ELF-1 (cell line): ENCODE data around the gene AQP5.

Experiments used
- DNase-seq: peaks from one replicate; pipeline ENCODE4 v3.0.0-alpha.2; 2016; ENCODE audit warnings: low read depth, low spot score

AQP5 gene

DNA sequence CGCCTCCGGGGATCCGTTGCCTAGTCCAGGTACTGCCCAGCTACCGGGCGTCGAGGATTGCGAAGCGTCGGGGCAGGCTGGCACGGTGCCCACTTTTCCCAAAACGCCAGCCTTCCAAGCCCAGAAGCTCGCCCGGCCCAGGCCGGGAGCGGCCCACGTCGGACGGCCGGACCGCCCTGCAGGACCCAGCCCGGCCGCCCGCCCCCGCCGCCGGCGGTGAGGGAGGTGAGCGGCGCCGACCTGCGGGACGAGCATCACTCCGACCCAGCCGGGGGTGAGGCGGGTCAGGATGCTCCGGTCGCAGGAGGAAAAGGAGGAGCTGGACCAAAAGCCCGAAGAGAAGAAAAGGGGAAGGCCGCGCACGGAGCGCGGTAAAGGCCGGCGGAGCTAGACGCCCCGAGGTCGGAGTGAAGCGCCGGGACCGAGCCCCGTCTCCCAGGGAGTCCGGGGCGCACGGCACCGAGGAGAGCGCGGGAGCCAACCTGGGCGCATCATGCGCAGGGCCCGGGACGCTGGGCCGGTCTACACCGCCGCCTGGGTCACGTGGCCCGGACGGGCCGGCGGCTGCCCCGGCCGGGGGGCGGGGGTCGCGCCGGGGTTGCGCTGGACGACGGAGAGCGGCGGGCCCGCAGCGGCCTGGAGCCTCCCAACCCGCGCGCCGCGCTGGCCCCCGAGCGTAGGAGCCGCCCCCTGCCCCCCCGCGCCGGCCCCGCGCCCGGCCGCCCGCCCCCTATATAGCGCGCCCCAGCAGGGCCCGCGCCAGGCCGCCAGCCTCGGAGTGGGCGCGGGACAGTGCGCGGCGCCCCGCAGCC lies at the start of gene AQP5:
AQP5 (plus strand) TSS at position 762 of the 812 bp plus-strand sequence. CDS start 146 bp downstream, outside the sequence.
- no peak for DNase-seq

DNA sequence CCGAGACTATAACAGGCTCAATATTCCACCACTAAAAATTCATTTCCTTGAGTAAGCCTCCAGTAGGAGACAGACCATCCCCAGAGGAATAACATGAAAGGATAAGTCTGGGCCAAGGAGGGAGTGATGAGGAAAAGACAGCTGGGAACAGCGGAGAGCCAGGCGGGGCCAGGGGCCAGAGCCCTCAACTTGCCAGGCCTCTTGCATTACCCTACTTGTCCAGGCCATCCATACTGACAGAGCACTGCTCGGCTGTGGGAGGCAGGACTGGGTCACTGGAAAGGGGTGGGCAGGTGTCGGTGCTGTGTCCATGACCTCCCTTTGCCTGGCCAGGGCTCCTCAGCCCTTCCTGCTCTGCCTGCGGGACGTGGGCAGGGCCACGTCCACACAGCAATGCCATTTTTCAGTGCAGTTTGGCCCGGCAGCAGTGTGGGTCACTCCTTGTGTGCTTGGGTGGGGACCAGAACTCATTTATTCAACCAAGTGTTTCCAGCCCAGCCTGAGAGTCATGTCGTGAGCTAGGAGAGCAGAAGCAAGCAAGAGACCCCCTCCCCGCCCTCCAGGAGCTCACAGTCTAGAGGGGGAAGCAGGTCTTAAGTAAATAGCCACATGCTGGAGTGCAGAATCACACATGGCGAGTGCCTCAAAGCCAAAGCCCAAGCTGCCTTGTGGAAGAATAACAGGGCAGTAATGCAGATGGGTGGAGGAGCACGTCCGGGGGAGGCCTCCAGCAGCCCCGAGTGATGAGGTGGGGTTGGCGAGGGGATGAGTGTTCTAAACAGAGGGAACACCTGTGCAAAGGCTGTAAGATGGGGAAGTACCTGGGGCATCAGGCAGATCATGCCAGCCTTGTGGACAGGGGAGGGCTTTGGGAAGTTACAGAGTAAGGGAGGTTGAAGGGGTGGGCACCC lies 49.1 kb upstream of the AQP5 start:
- DNase-seq = no peak

DNA sequence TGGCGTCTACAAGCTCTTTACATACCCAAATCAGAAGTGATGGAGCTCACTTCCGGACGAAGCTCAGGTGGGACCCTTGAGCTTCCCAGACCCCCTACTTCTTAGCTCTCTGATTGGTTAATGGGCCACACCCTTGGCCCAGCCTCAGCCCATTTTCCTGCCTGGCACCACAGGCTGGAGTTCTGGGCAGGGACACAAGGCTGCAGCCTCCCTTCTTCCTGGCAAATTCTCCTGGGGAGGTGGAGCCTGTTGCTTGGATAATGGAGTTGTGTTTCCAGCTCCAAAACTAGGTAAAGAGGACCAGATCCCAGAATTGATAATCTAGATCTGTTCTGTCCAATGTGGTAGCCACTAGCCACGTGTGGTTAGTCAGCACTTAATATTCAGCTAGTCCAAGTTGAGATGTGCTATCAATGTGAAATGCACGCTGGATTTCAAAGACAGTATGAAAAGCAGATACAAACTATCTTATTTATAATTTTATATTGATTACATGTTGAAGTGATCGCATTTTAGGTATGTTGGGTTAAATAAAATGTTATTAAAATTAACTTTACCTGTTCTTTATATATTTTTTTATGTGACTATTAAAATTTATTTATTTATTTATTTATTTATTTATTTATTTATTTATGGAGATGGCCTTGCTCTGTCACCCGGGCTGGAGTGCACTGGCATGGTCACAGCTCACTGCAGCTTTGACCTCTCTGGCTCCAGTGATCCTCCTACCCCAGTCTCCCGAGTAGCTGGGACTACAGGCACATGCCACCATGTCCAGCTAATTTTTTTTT lies 45.3 kb upstream of the AQP5 start:
- DNase-seq = no peak

DNA sequence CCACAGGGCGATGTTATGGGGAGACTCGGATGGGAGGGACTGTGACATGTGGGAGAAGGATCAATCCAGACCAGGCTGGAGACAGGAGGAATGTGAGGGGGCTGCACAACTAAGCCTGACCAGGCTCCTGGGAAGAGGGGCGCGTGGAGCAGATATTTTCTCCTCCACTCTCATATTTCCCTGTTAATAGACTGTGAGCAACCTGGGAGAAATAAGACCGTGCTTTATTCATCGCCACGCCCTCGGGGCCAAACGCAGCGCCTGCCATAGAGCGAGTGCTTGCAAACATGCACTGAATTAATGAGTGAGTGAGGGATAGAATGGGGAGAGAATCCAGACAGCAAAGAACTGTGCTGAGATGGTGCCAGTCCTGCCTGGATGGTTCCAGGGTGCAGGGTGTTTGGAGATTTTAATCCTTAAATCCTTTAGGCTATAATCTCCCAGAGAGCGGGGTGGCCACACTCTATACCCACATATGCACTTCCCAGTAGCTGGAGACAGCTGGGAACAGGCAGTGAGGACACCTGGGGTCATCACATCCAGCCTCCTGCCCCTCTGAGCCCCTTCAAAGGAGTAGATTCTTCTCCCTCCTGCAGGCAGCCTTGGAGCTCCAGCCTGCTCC lies 44.4 kb upstream of the AQP5 start:
- DNase-seq = no peak

DNA sequence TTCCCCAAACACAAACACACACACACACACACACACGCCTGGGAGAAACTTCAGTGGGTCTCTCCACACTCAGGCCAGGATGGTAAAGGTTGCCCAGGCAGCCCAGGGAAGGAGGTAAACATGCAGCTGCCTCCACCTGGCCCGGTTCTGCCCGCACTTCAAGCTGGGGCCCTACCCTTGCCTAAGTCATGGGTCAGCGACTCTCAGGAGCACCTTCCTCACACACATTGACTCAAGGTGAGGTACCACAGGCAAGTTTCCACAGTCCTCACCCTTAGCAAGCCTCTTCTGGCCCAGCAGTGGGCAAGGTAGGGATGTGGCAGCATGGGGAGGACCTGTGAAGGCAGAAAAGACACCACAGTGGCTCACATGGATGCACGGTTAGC lies 43.9 kb upstream of the AQP5 start:
- no peak for DNase-seq

DNA sequence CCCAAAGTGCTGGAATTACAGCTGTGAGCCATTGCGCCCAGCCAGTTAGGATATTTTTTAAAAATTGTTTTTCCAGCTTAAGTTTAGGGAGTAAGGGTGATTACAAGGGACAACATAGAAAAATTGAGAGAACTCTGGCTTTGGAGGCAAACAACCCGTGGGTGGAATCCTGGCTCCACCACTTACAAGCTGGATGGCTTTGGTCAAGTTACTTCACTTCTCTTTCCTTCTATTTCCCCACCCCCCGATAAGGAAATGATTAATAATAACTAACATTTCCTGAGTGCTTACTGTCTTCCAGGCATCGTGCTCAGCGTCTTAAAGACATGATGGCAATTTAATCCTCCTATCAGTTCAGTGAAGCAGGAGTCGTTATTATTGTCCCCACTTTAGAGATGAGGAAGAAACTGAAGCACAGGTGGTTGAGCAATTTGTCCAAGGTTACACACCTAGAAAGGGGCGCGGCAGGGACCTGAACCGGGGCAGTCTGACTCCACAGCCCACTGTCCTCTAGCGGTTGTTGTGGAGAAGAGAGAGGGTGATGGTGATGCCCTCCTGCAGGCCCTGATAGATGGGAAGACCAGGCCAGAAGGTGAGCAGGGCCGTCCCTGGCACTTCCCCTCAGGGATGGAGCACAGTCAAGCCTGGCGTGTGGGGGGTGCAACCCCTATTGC lies 41.3 kb upstream of the AQP5 start:
- no peak for DNase-seq

DNA sequence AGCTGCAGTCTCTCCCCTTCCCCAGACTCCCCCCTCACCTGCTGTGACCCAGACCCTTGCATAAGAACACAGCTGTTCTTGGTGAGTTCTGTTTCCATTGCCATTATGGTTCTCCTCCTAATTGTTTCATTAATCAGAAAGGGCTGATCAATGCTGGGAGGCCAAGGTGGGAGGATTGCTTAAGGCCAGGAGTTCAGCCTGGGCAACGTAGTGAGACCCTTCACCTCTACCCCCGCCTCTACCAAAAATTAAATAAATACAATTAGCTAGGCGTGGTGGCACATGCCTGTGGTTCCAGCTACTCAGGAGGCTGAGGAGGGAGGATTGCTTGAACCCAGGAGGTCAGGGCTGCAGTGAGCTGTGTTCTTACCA lies 40.8 kb upstream of the AQP5 start:
- no peak for DNase-seq

DNA sequence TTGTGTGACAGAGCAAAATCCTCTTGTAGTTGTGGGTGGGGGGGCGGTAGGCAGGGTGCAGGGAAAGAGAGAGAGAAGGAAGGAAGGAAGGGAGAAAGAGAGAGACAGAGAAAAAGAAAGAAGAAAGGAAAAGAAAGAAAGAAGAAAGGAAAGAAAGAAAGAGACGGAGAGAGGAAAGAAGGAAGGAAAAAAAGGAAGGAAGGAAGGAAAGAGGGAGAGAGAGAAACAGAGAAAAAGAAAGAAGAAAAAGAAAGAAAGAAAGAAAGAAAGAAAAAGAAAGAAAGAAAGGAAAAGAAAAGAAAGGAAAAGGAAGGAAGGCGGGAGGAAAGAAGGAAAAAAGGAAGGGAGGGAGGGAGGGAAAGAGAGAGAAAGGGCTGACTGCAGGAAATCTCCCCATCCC lies 40.4 kb upstream of the AQP5 start:
- DNase-seq = no peak

DNA sequence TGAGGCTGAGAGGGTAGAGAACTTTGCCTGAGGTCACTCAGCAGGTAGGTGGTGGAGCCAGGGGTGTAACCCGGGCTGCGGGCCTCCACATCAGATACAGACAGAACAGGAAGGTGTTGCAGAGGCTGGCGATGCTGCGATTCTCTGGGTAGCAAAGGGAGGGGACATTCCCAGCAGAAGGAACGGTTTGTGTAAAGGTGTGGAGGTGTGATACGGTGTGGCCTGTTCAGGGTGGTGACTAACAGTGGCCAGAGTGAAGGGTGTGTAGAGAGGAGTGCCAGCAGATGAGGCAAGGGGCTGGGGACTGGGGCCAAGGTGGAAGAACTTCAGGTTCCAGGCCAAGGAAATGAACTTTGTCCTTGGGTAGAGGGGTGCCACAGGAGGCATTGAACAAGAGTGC lies 39.7 kb upstream of the AQP5 start:
- DNase-seq = no peak

DNA sequence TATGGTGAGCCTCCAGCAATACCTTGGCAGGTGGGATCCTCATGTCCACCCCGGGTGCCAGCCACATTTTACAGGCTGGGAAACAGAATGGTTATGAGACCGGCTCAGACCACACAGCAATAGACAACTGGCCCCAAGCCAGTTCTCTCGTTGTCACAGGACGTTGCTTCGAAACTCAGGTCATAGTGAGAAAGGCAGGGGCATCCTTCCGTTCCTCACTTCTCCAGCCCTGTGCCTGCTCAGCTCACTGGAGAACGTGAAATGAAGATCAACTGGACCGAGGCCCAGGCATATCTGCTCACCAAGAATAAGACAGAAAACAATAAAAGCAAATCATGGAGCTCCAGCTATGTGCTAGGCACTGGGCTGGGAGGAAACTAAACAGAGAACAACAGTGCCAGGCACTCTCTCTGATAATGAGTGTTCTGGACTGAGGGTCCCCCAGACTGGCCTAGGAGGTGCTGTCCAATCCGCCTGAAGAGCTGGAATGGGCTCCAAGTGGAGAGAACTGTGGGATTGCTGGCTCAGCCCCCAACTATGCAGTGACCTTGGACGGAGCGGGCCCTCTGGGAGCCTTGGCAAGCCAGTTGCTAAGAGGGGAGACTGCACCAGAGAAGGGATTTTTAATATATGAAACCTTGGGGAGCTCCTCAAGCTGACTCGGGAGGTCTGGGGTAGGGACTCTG lies 39.2 kb upstream of the AQP5 start:
- DNase-seq = no peak

DNA sequence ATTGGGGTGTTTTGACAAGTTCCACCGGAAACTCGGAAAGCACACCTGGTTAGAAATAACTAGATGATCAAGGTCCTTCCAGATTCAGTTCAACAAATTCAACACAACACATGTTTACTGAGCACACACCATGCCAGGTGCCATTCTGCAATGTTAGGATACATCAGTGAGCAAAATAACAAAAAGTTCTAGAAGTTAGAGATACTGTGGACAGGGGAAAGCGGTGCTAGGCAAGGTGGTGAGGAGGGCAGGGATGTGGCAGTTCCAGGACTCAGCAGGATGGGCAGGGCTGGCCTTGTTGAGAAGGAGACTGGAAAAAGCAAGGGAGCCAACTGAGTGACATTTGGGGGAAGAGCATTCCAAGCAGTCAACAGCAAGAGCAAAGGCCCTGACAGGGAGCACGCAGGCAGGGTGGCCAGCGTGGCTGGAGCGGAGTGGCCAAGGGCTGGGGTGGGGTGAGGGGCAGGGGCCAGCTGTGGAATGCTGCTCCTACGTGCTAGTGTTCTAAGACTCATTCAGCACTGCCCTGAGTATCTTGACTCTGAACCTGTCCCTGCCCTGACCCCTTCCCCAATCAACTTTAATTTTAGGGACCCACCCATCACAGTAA lies 38.5 kb upstream of the AQP5 start:
- DNase-seq = no peak

DNA sequence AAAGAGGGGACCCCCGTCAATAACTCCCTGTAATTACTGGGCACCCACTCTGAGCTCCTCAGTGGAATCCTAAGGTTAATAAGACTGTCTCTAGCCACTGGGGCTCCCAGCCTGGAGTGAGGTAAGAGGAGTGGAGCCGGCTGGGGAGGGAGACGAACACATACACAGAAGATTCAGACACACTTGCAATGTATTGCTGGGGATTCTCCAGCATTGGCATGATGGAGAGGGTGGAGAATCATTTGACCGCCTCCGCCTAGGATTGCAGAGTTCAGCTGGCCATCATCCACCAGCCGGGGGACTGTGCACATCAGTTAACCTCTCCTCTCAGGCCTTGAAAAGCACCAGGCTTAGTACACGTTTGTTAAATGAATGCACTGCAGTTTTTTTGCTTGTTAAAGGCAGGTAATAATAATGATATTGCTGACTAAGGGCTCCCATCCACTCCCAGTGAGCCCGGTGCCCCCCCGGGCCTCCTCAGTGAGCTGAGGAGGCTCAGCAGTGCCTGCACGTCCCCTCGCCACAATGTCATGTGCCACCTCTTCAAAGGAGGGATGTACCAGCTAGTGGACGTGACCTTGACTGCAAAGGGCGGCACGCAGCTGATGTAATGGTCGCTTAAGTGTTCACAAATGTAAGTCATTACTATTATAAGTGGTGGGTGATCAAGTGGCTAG lies 37.7 kb upstream of the AQP5 start:
- no peak for DNase-seq

DNA sequence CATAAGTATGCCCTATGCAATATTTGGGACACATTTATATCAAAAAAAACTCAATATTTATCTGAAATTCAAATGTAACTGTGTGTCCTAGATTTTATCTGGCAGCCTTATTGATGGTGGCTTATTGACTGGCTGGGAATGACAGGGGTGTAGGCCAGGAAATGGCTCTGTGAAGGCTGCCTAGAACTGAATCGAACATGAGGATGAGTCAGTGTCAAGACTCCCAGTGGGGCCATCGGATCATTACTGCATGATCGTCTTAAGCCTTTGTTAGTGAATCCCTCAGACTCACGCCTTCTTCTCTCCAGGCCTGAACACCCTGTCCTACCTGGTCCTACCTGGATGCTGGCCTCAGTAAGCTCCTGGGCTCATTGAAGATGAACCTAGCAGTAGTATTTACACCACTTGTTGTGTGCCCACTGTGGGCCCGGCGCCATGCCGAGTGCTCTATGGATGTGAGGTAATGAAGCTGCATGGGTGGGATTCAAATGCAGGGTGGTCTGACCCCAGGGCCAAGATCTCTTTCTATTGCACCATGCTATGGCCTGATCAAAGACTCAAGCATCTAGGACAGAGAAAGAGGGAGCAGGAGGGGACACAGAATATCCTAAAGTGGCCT lies 36.9 kb upstream of the AQP5 start:
- DNase-seq = no peak

DNA sequence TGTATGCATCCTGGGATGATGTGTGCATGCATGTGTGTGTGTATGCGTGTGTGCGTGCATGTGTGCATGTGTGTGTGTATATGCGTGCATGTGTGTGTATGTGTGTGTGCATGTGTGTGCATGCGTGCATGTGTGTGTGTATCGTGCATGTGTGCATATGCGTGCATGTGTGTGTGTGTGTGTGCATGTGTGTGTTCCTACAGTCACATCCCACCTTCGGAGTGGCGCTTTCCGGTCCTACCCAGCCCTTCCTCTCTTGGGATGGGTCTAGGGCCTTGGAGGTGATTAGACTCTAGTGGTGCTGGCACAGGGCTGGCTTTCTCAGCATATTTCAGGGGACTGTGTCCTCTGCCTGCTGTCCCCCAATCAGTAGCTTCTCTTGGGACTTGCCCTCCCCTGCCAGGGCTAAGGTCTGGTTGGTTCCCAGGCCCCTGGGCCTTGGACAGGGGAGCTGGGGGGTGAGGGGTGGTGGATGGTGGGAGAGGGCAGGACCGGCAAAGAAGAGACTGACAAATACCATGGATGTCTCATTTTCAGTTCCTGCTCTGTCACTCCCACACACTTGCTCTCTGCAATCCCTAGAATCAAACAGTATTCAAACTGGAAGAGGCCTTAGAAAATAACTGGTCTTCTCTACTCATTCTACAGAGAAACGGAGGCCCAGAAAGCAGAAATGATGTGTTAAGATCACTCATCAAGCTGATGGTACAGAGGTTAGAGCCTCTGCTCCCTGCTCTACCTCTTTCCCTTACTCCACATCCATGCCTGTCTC lies 36.1 kb upstream of the AQP5 start:
- no peak for DNase-seq

DNA sequence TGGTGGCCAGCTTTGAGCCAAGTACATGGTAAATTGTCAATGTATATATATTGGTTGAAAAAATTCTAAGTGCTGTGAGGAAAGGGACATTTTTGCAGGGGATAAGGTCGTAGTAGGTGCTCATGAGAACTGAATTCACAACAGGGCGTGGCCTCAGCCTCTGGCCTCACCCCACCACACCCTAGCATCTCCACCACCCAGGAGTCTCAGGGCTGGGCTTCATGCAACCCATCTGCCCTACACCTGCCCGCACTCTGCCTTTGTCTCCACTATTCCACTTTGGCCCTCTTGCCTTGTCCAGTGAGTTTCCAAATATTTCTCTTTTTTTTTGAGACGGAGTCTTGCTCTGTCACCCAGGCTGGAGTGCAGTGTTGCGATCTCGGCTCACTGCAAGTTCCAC lies 33.2 kb upstream of the AQP5 start:
- no peak for DNase-seq

DNA sequence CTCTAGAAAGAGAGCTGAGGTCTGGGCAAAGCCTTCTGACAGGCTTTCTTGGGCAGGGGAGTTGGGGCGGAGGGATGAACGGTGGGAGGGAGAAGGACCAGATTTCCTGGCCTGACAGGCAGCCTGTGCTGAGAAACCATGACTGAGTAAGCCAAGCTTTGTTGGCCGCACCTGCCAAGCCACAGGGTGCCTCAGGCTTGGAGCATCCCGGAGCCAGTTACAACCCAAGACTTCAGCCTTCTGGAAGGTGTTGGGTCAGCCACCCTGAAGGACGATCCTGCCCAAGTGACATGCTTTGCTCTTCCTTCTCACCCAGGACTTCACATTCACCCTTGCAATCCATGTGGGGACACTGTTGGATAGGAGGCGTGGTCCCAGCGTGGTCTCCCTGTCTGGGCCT lies 32.1 kb upstream of the AQP5 start:
- no peak for DNase-seq

DNA sequence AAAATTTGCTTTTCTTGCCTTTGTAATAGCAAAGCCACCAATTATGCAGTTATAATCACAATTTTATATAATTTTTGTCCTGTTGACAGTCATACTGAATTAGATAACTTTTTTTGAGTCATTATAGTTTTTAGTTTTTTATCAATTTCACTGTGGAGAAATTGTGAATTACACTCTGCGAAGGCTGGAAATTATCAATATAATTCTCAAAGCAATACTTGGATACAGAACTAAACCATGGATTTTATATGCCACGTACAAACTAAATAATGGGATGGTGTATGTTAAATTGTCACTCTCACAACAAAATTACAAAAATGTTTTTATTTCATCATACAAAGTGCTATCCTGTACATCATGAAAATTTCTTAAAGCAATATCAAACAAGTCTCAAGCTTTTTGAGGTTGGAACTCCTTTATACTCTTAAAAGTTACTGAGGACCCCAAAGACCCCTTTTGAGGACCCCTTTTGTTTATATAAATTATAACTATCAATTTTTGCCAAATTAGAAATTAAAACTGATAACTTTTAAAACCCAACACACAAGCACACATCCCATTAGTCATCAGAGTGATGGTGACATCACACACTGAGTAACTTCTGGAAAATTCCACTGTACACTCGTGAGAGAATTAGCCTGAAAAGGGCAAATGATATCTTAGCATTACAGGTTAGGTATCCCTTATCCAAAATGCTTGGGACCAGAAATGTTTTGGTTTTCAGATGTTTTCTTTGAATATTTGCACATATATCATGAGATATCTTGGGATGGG lies 31.0 kb upstream of the AQP5 start:
- DNase-seq = no peak

DNA sequence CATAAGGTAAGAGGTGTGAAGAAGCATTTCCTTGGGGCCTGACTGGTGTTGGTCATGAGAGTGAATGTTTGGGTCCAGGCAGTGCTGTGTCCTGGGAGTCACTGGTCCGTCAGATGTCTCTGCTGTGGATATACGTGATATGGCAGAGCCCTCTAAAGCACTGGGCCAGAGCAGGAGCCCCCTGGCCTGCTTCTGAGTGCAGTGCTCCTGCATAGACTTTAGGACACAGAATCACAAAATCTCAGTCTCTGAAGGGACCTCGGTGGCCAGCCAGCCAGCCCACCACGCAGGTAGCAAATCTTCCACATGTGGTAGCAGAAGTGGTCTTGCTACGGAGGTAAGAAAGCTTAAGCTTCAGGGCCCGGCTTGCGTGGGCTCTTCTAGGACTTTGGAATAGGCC lies 29.6 kb upstream of the AQP5 start:
- DNase-seq = no peak
